NOMO-1 treated with DMSO at 0.1 percent for 48 hours (cell line): Measurements from ENCODE around the gene CACNA1C.
A peak's percentile ranks its signal among the peaks of the same experiment; 100 is the strongest.

ENCODE experiments used
- DNase-seq: peaks from one replicate; lab custom pipeline; 2025; ENCODE audit not compliant: unreplicated experiment; lab: John Stamatoyannopoulos, UW

The CACNA1C gene

GRCh38 chr12:2229661-2230539 is 177.1 kb downstream of the CACNA1C start:
- no peak for DNase-seq

GRCh38 chr12:2231011-2231595 is 178.3 kb downstream of the CACNA1C start:
- DNase-seq, result peak; percentile 41

GRCh38 chr12:2231956-2232355 is 179.2 kb downstream of the CACNA1C start:
- DNase-seq, result no peak

DNA sequence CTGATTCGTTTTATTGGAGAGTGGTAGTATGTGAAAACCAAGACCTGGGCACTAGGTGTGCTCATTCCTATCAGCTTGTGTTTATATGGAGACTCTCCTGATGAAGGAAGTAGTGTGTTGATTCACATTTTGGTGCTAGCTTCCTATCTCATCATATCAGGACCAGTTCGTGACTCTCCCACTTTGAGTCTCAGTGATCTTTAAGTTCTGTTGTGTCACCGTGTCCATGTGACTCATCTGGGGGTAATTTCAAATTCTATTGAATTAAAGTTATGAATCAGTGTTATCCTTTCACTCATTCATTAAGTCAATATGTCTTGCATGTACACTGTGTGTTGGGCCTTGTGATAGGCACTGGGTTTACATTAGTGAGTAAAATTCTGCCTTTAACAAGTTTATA is 180.2 kb downstream of the CACNA1C start:
- no peak for DNase-seq

GRCh38 chr12:2234091-2234490 is 181.3 kb downstream of the CACNA1C start:
- DNase-seq, result no peak

- no peak for DNase-seq
These were observed 182.0 kb downstream of the CACNA1C start for GRCh38 chr12:2234646-2235350.

DNA sequence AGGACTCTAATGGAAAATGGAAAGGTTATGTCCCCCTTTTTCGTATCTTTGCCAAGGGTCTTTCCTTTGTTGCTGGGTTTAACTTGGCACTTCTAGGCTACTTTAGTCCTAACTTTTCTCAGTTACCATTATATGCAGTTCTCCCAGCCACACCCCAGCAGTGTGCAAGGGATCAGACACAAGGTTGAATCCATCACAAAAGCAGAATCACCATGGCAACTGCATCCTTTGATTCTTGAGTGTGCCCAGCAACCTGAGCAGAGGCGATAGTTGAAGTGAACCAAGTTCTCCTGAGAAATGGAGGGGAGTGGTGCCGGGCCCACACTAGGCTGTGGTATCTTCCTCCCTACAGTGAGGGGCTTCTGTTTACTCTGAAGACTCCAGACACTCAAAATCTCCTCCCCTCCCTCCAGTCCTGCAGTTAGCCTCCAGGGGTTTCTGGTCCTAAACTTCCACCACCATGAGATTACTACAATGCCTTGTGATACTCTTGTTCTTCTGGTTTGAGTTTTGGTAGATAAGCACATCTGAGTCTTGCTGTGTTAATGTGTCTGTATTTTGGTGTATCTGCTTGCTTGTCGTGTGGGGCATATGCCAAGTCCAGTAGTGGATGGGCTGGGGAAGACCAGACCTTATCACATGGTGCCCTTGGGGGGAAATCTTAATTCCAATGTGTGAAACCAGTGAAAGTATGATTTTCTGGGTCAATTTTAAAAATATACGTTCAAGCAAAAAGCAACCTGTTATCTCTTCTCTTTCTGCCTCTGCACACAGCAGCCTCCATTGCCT is 183.9 kb downstream of the CACNA1C start:
- no peak for DNase-seq

GRCh38 chr12:2238111-2238510 is 185.3 kb downstream of the CACNA1C start:
- DNase-seq, result no peak

- DNase-seq, result no peak
These were observed 186.6 kb downstream of the CACNA1C start for GRCh38 chr12:2239381-2239871.

GRCh38 chr12:2240390-2240789 is 187.6 kb downstream of the CACNA1C start:
- no peak for DNase-seq

DNA sequence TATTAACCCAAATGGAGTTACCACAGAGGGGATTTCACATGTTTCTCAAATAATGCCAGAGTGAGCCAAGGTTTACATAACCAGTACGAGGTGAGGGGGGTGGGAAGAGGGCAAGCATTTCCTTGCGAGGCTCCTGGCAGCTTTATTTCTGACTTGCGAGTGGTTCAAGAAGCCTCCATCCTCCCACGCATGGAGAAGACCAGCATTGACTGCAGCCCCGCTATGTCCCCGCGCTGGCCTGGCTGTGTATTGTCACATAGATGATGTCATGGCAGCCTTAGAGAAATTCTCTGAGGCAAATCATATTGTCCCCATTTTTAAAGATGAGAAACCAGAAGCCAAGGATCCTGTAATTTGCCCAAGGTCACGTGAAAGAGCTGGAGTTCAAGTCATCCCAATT is 188.2 kb downstream of the CACNA1C start:
- no peak for DNase-seq

DNA sequence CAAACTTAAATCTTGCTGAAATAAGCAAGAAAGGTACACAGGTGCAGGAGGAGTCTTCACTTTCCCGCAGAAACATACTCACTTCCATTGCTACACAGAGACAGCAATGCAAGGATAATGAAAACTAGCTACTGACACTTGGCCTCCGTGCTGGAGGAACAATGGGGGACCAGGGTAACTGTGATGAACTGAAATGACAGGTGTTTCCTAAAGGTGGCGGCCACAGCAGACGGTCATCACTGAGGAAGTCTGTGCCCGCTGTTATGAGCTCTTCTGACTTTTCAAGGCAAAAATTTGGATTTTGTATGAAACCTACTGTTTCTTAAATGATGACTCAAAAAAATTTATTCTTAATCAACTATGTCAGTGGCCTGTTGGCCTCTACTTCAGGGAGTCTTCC is 189.4 kb downstream of the CACNA1C start:
- DNase-seq, result no peak

GRCh38 chr12:2242816-2243215 is 190.0 kb downstream of the CACNA1C start:
- no peak for DNase-seq

- DNase-seq, result no peak
These were observed 190.5 kb downstream of the CACNA1C start for GRCh38 chr12:2243275-2243674.

- no peak for DNase-seq
These were observed 191.4 kb downstream of the CACNA1C start for GRCh38 chr12:2244013-2244861.

GRCh38 chr12:2246358-2246757 is 193.6 kb downstream of the CACNA1C start:
- DNase-seq, result no peak

DNA sequence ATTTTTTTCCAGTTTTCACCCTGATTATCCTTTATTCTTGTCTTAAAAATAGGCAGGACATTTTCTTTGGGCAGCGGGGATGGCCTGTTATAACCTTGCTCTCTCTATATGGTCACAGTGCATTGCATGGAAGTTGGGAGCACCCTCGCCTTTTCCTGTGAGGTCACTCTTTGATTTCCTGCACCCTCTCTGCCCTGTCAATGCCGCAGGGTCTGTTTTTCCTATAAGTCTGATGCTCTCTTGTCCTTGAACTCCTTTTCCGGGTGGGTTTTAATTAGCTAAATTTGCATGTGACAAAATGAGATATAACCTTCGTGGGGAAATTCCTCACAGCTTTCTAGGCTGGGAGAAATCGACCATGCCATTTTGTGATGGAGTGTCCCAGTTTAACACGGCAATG is 194.3 kb downstream of the CACNA1C start:
- DNase-seq, result no peak

GRCh38 chr12:2247596-2247995 is 194.8 kb downstream of the CACNA1C start:
- DNase-seq, result peak; percentile 9

DNA sequence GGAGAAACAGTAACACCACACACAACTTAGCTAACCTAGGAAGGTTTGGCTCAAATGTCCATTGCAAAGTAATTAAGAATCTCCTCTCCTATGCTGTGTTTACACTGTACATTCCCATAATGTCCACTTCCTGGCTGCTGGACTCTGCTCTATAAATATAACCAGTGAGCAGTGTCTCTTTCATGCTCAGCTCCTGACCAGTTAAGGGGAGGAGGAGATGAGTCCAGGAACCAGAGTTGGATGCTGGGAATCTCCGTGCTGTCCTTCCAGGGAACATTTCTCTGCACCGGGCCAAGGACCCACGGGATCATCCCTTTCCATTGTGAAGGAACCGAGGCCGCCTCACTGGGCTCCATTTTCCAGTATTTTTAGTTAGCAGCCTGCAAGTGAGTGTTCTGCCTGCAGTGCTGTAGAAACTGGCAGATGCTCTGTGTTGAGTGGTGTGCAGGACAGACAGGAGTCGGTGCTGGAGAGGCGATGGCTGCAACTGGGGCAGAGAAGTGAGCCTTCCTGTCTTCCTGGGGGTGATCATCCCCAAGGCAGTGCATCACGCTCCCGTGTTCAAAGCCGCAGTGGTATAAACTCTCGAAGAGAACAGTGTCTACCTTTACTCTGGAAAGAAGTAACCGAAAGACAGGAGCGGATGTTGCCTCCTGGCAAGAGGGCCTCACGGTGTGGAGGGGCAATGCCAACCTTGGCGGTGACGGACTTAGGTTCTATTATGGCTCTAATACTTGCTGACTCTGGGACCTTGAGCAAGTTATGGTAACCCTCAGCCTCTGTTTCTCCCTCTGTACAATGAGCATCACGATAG is 195.5 kb downstream of the CACNA1C start:
- no peak for DNase-seq
